NCI-H460 (cell line): ENCODE data around the gene ZBTB46. TPM values are rescaled to one million over a fixed set of nuclear protein-coding genes. Genes with fewer than 3 reads are reported as not detected.
"Not testable (repeated sequence)": the region's sequence is repeated elsewhere in the genome, so short reads cannot be mapped to it uniquely, and the experiment has no call there.

Experiments
- DNase-seq: peaks from one replicate; pipeline ENCODE4 v3.0.0-alpha.2; 2016; ENCODE audit warnings: low read depth; ENCODE audit errors: extremely low read depth
- total RNA-seq: library from RNA; depleted of rRNA; stranded (reverse); fragments of >200 nt; shearing (Covaris generic); gene quantifications from 2 replicates; pipeline ENCODE4 v1.2.3, GENCODE V29; 2014

Gene ZBTB46
- total RNA-seq, 1 experiment from 2014 or later = 0.30 TPM

DNA sequence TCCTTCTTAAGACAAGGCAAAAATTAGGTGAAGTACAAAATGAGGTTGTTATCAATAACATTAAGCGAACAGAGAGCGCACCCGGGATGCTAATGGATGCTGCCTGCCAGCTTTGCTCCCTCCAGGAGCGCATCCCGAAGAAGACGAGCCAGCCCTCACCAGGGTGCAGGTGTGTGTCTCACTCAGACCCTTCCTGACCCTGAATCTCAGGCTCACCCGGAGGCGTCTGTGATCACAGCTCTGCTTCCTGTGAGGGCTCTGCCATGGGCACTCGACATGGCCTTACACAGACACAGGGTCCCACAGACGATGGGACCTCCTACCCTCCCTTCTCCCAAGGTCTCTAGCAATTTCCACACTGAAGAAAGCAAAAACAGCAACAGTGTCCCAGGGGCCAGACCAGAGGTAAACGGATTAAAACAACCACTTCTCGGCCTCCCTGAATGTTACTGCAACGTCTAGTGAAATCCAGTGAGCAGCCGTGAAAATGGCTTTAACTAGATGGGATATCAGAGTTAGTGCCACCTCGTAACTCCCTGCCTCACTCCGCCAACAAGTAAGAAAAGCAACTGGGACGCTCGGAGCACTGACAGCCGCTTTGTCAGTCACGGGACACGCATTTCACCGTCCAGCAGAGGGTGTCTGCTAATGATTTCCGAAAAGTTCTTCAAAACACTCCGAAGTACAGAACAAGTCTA is 11.7 kb downstream of the ZBTB46 start:
- DNase-seq = peak; percentile 25

DNA sequence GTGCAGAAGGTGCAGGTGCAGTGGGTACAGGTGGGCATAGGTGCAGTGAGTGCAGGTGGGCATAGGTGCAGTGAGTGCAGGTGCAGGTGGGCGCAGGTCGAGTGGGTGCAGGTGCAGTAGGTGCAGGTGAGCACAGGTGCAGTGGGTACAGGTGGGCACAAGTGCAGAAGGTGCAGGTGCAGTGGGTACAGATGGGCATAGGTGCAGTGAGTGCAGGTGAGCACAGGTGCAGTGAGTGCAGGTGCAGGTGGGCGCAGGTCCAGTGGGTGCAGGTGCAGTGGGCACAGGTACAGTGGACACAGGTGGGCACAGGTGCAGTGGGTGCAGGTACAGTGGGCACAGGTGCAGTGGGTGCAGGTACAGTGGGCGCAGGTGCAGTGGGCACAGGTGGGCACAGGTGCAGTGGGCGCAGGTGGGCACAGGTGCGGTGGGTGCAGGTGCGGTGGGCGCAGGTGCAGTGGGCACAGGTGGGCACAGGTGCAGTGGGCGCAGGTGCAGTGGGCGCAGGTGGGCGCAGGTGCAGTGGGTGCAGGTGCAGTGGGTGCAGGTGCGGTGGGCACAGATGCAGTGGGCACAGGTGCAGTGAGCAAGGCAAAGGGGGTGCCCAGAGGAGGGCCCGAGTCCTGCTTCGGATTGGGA is 15.3 kb downstream of the ZBTB46 start:
- no peak for DNase-seq

DNA sequence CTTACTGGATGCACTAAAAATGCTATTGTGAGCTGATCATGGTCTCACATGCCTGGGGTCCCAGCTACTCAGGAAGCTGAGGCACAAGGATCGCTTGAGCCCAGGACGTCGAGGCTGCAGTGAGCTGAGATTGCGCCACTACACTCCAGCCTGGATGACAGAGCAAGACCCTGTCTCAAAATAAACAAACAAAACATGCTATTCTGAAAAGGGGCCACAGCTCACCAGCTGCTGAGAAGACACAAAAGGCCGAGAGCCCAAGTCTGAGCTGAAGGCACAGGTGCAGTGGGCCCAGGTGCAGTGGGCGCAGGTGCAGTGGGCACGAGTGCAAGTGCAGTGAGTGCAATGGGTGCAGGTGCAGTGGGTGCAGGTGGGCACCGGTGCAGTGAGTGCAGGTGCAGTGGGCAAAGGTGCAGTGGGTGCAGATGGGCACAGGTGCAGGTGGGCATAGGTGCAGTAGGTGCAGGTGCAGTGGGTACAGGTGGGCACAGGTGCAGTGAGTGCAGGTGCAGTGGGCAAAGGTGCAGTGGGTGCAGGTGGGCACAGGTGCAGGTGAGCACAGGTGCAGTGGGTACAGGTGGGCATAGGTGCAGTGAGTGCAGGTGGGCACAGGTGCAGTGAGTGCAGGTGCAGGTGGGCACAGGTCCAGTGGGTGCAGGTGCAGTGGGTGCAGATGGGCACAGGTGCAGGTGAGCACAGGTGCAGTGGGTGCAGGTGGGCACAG is 16.0 kb downstream of the ZBTB46 start:
- DNase-seq = no peak

DNA sequence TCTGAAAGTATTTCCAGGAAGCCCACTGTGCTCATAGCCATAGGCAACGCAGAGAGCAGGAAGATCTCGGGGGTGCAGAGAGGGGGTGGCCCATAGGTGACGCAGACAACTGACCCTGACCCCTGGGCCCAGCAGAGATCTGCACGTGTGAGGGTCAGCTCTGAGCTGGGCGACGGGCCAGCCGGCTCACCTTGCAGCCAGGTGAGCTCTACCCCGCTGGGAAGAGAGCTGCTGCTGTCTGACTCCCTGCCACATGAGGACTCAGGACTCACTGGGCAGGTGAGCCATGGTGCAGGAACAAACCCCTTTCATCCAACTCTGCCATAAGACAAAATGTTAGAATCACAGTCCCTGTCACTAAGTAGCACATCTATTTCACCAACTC is 19.6 kb downstream of the ZBTB46 start:
- no peak for DNase-seq

DNA sequence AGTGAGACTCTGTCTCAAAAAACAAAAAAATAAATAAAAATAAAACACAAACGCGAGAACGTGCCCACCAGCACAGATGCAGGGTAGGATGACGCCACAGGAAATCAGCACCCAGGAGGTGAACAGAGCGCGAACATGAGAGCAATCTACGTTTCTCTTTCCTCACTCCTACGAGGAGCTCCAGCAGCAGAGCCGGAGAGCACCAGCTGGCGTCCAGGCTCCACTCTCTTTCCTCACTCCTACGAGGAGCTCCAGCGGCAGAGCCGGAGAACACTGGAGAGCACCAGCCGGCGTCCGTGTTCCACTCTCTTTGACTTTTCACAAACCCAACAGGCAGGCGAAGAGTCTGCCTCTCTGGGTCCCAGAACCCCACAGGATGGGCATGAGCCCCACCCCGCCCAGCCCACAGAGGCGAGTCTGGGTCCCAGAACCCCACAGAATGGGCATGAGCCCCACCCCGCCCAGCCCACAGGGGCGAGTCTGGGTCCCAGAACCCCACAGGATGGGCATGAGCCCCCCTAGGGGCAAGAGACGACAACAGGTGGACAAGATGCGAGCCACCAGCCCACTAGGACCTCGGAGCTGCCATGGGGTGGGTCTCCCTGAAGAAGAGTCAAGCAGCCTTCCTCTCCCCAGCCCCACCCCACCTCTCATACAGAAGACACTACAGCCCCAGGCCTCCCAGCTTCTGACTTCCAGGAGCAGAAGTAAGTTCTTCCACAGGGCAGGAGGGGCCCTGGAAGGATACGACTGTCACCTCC is 20.2 kb downstream of the ZBTB46 start:
- DNase-seq = no peak

DNA sequence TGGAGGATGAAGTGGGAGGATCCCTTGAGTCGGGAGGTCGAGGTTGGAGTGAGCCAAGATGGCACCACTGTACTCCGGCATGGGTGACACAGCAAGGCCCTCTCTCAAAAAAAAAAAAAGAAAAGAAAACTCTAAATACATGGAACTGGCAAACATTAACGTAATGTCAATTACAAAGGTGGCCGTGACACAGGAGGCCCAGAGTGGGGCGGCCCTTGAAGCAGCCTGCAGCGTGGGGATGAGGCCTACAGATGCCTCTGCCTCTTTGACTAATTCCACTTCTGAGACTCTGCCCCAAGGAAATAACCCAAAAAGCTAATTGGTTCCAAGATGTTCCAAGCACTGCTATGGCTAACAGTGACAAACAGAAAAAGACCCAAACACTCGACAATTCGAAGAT is 21.2 kb downstream of the ZBTB46 start:
- no peak for DNase-seq

DNA sequence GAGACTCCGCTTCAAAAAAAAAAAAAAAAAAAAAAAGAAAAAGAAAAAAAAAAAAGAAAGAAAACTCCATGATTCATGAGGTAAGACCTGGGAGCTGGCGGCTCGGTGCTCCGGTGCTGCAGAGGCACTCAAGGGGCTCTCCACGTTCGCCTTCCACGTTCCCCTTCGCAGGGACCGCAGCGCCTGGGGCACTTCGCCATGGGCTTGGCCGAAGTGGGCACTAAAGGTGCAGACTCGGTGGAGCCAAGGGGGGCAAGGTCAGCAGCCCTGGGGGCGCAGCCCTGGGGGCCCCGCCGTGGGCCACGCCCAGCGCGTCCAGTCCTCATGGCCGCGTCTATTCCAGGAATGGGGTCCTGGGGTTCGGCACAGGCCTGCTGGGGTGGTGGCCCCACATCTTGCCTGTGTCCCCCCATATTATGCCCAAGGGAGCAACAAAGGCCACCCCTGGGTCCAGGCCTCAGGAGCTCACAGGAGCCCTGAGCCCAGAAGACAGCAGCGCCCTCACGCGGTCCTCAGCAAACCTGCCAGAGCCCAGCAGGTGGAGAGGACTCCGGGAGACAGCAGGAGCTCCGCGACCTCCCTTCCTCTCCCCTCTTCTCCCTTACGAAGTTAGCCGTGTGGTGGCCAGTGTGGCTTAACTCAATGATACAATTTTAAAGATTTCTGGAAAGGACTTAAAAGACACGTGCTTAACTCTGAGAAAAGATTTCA is 21.9 kb downstream of the ZBTB46 start:
- no peak for DNase-seq

DNA sequence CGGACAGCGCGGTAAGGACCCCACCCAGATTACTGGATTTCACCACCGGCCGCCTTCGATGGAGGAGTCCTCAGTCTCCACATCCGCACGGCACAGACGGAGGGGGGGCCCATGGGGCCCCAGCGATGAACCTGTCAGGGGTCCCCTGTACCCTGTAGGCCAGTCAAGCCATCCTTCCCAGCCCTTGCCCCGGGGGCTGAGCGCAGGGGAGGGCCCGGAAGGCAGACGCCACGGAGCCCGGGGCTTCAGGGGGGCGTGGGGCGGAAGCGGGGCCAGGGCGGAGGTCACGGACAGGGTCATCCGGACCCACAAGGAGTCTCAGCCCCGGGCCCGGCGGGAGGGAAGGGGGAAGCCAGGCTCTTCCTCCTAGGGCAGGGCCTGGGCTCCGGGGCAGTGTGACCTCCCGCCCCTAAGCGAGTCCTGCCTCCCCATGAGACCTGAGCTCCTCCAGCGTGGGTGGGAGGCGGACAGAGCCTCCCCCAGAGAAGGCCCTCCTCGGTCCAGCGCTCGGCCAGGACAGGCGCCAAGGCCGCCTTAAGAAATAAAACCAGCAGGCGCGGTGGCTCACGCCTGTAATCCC is 22.8 kb downstream of the ZBTB46 start:
- no peak for DNase-seq

DNA sequence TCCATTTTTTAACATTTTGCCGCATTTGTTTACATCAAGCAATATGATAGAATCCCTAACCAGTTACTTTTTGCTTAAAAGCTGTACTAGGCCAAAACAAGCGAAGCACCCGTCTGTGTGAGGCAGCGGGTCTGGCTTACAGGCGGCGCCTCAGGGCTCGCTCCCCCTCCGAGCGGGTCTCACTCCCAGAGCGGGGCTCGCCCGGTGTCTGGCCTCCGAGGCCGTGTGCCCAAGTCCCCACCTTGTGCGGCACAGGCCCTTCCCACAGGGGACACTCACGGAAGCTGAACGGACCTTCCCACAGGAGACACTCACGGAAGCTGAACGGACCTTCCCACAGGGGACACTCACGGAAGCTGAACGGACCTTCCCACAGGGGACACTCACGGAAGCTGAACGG is 23.4 kb downstream of the ZBTB46 start:
- no peak for DNase-seq

DNA sequence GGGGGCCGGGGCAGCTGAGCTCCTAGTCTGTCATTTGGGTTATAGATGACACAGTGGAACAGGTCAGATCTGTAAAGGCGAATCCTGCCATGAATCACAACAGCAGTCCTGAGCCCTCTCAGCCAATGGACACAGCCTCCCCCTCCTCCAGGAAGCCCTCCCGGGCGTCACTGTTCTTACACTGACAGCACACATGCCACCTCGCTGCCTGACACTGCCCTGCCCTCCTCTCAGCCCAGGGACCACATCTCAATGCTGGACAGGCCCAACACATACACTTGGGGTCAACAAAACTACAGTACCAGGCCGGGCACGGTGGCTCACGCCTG is 26.8 kb downstream of the ZBTB46 start:
- DNase-seq = no peak

DNA sequence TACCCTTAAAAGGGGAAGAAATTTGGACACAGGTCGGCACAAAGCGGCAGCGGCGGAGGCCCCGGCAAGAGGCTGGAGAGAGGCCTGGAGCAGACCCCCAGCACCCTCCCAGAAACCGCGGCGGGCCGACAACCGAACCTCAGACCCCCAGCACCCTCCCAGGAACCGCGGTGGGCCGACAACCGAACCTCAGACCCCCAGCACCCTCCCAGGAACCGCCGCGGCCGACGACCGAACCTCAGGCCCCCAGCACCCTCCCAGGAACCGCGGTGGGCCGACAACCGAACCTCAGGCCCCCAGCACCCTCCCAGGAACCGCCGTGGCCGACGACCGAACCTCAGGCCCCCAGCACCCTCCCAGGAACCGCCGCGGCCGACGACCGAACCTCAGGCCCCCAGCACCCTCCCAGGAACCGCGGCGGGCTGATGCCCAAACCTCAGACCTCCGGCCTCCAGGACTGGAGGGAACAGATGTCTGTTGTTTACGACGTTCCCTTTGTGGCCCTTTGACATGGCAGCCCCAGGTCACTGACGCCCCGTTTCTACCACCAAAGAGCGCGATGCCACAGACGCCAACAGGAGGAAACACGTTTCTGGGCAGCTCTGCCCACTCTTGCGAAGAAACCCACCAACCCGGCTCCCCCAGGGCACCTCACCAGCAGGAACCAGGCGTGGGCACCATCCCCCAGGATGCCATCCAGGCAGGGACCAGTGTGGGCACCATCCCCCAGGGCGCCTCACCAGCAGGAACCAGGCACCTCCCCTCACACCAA is 28.4 kb downstream of the ZBTB46 start:
- DNase-seq = no peak

DNA sequence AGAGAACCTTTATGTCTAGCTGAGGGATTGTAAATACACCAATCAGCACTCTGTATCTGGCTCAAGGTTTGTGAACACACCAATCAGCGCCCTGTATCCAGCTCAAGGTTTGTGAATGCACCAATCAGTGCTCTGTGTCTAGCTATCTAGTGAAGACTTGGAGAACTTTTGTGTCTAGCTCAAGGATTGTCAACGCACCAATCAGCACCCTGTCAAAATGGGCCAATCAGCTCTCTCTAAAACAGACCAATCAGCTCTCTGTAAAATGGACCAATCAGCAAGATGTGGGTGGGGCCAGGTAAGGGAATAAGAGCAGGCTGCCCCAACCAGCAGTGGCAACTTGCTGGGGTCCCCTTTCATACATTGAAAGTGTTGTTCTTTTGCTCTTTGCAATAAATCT is 29.9 kb downstream of the ZBTB46 start:
- not testable (repeated sequence) for DNase-seq

DNA sequence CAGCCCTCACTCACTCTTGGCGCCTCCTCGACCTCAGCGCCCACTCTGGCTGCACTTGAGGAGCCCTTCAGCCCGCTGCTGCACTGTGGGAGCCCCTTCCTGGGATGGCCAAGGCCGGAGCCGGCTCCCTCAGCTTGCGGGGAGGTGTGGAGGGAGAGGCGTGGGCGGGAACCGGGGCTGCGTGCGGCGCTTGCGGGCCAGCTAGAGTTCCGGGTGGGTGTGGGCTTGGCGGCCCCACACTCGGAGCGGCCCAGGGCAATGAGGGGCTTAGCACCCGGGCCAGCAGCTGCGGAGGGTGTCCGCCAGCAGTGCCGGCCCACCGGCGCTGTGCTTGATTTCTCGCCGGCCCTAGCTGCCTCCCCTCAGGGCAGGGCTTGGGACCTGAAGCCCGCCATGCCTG is 30.7 kb downstream of the ZBTB46 start:
- DNase-seq = not testable (repeated sequence)

DNA sequence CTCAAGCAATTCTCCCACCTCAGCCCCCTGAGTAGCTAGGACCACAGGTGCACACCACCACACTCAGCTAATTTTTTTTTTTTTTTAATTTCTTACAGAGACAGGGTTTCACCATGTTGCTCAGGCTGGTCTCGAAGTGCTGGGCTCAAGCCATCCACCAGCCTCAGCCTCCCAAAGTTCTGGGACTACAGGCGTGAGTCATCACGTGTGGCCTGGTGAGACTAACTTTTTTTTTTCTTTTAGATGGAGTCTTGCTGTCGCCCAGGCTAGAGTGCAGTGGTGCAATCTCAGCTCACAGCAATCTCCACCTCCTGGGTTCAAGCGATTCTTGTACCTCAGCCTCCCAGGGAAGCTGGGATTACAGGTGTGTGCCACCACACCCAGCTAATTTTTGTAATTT is 31.9 kb downstream of the ZBTB46 start:
- DNase-seq = not testable (repeated sequence)

DNA sequence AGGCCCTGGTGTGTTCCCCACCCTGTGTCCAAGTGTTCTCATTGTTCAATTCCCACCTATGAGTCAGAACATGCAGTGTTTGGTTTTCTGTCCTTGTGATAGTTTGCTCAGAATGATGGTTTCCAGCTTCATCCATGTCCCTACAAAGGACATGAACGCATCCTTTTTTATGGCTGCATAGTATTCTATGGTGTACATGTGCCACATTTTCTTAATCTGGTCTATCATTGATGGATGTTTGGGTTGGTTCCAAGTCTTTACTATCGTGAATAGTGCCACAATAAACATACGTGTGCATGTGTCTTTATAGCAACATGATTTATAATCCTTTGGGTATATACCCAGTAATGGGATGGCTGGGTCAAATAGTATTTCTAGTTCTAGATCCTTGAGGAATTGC is 33.9 kb downstream of the ZBTB46 start:
- not testable (repeated sequence) for DNase-seq

DNA sequence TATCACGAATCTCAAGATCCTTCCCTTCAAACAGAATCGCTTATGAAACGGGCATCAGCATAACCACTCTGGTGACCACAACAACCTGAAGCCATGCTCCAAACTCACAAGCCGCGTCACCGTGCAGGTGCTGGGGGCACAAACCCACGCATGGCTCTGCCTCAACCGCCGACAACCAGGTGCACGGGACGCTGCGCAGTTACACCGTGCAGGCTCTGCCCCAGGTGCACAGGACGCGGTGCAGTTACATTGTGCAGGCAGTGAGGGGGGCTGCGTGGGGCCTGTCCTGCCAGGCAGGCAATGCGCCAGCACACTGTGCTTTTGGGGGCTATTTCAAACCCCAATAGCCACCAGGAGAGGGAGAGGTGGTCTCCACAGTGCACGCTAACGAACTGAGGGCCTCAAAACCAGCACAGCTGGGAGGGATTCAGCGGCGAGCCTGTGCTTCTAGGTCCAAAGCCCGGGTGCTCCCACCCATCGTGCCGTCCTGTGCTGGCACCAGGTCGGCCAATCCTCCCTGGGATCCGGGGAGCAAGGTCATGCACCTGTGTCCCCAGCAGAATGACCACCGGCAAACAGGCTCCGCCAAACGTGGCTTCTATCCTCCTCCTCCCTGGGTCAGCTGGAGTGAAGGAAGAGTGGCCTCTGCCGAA is 35.8 kb downstream of the ZBTB46 start:
- no peak for DNase-seq

DNA sequence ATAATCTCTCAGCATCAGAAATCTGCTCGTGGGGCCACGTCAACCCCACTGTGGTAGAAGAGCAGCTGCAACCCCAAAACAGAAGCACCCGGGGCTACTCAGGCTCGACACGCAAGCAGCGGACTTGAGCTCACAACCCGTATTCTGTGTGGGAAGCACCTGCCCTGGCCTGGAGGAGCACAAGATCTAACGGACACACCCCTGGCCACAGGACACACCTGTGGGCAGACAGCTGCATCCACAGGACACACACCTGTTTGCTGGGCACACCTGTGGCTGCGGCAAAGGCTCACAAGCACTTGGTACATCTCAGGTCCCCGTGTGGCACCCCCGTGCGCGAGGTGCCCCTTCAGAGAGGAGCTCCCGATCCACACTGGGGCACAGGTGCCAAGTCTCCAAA is 36.5 kb downstream of the ZBTB46 start:
- DNase-seq = no peak

DNA sequence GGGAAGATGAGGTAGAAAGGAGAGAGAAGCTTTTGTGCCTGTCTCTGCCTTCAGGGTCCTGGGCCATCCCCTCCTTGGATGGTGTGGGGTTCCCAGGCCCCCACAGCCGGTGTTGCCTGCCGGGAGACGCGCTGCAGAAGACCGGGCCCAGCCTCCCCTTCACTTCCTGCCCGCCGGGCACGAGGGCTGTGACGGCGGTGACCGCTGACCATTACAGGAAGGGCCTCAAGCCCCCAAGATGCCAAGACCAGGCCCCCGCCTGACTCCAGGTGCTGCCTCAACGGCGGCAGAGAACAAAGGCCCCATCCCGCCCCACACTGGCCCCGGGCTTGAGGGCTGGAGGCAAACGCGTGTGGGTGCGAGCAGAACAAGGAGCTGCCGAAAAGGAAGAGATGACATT is 38.2 kb downstream of the ZBTB46 start:
- no peak for DNase-seq

DNA sequence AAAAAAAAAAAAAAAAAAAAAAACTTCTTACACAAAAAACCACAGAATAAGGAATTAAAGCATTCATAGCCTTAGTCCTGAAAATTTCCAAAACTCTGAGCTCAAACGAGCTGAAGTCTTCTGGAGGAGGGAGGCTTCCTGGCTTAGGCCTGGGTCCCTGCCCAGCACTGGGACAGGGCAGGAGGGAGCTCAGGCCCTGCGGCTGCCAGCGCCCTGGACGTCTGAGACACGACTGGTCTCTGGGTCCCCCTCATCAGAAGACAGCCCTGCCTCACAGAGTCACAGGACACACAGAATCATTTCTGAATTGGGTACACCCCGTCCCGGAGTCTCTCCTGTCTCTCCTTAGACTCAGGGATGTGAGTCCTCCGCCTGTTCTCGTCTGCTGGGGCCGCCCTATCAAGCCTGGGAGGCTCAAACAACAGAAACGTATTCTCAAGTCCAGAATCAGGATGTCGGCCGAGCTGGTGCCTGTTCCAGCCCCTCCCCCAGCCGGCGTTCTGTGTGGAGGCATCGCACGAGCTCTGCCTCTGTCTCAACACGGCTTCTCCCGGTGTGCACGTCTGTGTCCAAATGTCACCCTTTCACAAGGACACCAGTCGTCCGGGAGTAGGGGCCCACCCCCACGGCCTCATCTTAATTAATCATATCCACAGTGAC is 39.4 kb downstream of the ZBTB46 start:
- no peak for DNase-seq
